ENCODE data around the gene ZNF688.
A peak's percentile ranks its signal among the peaks of the same experiment; 100 is the strongest.
"Not testable (repeated sequence)": the region's sequence is repeated elsewhere in the genome, so short reads cannot be mapped to it uniquely, and the experiment has no call there.

Gene ZNF688

DNA sequence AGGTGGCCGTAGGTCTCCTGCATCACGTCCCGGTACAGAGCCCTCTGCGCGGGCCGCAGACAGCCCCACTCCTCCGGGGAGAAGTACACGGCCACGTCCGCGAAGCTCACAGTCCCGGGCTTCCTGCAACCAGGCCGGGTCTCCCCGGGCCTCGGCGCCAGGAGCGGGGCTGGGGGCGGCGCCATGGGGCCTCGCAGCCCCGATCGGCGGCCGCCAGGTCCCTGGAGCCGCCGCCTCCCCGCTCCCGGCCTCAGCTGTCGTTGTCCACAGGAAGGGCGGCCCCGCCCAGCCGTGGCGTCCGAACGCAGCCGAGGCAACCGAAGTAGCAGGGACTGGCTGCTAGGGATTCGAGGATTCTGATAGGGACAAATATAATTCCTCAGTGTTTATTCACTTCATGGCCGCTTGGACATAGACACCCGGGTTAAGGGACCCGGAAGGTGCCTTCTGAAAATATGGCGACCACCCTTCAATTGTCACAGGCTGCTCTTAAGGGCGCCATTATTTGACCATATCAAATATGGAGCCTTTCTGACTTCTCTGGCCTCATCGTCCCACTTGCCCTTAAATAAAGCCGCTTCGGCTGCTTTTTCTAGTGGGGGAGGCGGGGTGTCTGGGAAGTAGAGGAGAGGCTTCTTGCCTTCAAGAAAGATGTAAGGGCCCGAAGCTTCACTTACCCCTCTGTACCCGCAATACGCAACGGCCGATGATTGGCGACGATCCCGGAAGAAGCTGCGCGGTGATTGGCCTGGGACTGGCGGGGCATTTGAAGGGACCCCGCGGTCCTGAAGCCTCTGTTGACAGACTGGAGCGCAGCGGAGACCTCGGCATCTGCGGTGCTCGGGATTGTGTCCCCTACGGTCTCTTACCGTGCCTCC lies at the start of gene ZNF688:
ZNF688 (minus strand) TSS at position 270 of the 878 bp plus-strand sequence; CDS start at position 185, 85 bp downstream.
- peak; percentile 99 for DNase-seq

DNA sequence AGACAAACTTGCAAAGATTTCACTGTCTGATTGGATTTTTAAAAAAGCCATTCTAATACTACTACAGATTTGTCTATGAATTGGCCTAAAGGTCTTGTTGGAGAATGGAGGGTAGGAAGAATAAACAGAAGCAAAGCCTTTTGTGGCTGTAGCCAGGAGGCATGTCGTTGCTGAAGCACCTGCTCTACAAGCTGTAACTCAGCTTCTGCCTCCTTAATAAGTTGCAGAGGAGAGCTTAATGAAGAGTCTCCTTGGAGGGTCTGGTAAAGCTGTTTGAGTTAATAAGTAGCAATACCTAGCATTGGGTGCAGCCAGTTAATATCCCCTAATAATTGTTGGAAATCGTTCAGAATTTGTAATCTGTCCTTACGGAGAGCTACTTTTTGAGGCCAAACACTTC lies 48.7 kb upstream of the ZNF688 start:
- DNase-seq: no peak

DNA sequence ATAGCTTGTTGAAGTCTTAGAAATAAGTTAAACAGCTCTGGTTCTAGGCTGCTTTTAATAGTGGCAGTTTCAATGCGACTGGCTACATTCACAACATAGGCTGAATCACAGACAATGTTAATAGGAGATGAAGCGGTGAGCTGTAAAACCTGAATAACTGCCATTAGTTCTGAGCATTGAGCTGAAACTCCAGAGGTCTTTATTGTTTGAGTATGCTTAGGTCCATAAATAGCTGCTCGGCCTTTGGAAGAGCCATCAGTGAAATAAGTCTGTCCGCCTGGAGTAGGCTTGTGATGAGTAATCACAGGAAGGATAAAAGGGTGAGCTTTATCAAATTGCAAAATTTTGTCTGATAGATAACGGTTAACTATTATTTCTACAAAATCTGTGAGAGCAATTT lies 48.1 kb upstream of the ZNF688 start:
- no peak for DNase-seq

DNA sequence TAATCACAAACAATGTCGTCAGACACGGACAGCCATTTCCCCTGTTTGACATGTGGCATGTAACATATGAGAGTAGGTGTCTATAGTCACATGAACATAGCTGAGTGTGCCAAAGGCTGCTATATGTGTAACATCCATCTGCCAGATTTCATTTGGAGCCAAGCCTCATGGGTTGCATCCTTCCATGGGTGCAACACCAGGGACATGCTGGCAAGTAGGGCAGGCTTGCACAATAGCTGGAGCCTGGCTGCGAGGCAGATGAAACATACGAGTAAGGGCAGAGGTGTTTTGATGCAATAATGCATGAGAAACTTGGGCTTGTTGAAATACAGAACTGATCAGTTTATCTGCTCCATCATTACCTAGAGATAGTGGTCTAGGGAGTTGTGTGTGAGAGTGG lies 47.7 kb upstream of the ZNF688 start:
- DNase-seq: no peak

DNA sequence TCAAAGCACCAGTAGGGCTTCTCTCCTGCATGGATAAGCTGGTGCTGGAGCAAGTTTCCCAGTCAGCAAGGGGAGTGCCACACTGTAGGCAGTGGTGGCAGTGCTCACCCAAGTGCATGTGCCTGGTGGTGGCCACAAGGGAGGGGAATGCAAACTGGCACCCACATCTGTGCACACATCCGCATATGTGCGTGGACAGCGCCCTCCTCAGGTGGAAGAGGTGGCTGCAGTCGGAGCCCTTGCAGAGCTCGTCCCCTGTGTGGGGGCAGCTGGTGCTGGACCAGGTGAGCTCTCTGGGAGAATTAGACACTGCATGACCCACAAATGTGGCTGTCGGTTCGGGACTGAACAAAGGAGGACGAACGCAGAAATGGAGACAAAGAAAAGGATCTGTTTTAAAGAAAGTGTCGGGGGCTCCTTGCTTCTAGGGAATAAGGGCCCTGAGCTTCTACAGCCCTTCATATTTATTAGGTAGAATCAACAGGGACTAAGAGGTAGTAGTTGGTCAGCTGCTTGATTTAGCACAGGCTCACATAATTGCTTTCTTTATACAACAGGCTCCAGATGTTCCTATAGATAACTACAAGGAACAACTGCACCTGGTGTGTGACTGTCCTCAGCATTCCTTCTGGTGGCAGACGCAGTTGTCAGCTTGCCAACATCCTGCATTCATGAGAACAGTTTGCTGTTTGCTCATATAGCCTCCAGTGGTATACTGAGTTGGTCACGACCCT lies 44.0 kb upstream of the ZNF688 start:
- DNase-seq: peak; percentile 67

DNA sequence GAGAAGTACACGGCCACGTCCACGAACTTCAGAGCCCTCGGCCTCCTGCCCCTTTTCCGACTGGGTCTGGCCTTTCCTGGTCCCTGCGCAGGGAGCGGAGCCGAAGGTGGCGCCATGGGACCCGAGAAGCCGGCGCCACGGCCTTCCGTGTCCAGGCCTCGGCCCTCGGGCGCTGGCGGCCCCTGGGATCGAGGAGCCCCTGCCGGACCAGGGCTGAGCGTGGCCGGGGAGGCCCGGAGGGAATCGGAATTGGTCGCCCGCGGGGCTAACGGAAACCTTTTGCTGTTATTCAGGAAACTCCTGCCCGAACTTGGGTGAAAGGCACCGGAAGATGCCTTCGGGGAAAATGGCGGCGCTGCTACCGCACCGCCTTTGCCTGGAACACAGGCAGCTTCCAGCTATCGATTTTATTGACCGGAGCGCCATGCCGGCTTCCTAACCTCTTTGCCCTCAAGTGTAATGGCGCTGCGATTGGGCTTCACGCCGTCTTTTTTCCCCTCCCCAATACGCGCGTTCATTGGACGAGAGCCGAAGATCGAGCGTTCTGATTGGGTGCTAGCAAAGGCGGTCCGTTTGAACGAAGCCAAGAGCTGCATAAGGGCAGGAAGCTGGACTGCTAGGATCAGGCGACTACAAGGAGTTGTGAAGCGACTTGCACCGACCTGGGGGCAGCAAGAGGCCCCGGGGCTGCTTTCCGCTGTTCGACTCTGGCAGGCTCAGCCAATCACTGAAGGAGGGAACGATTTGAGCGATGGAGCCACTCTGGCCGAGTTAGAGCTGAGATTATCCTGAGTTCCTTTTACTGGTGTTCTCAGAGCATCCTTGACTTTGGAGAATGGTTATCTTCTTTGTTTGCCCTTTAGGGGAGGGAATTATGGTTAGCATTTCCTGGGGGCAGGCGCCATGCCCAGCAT lies 38.7 kb upstream of the ZNF688 start, which contains the start of gene ZNF689:
ZNF689 (minus strand) TSS at position 464 of the 914 bp plus-strand sequence; CDS start at position 116, 348 bp downstream.
- DNase-seq: peak; percentile 99

DNA sequence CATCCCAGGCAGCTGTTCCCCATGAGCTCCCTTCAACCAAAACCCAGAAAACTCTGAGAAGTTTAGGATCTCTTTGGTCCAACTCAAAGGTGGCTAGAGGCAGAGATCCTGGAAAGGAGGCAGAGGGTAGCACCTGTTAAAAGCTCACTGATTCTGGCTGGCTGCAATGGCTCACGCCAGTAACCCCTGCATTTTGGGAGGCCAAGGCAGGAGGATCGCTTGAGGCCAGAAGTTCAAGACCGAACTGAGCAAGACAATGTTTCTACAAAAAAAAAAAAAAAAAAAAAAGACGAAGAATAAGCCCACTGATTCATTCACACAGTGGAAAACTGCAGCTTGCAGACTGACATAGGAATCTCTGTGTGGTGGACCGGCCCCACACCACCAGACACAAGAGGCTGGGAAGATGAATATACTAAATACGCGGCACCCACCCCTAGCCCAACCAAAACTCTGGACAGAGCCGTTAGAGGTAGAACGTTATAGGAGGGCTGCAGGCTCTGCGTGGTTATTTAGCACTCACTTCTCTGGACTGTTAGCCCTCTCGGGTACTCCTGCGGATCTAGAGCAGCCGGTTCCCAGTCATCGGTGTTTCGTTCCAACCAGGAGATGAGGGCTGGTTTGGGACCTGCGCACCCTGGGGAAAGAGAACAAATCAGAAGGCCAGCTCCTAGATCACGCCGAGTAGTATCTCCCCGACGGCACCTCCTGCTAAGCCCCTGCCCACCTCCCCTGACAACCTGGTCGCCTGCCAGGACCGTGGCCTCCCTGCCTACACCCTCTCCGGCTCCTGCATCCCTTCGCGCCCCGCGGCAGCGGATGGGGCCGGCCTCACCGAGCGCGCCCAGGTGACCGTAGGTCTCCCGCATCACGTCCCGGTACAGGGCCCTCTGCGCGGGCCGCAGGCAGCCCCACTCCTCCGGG lies 37.8 kb upstream of the ZNF688 start:
- peak; percentile 75 for DNase-seq

DNA sequence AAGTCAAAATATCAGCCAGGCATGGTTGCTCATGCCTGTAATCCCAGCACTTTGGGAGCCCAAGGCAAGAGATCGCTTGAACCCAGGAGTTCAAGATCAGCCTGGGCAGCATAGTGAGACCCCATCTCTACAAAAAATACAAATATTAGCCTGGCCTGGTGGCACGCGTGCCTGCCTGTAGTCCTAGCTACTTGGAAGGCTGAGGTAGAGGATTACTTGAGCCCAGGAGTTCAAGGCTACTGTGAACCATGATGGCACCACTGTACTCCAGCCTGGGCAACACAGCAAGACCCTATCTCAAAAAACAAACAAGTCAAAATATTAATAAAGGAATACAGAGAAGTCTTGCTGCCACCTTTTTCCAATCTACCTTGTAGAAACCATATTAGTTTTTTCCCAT lies 34.5 kb upstream of the ZNF688 start:
- no peak for DNase-seq

DNA sequence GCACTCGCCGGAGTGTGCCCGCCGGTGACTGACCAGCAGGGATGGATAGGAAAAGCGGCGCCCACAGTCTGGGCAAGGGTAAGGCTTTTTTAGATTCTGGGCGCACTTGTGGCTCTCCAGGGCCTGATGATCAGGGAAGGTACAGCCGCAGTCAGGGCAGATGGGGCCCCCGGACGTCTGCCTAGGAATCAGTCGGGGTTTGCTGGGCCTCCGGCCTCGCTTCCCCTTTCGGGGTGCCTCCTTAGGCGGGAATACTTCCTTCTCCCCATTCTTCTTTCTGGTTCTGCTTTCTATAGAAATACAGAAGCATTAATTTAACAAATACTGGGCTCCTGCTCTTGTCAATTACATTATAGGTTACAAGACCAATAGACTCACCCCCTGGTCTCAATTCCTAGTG lies 33.6 kb upstream of the ZNF688 start:
- no peak for DNase-seq

DNA sequence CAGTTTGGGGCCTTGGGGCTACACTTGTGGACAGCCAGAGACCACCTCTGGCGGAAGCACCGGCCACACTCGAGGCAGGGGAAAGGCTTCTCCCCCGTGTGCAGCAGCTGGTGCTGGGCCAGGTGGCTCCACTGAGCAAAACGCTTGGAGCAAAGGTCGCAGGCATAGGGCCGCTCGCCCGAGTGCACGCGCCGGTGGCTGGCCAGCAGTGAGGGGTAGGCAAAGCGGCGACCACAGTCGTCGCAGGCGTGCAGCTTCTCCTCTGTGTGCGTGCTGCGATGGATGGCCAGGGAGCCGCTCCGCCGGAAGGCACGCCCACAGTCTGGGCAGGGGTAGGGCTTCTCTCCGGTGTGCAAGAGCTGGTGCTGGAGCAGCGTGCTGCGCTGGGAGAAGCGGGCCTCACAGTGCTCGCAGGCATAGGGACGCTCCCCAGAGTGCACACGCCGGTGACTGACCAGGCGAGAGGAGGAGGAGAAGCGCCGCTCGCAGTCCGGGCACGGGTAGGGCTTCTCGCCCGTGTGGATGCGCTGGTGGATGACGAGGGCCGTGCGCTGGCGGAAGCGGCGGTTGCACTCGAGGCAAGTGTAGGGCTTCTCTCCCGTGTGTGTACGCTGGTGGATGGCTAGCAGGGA lies 32.9 kb upstream of the ZNF688 start:
- no peak for DNase-seq

DNA sequence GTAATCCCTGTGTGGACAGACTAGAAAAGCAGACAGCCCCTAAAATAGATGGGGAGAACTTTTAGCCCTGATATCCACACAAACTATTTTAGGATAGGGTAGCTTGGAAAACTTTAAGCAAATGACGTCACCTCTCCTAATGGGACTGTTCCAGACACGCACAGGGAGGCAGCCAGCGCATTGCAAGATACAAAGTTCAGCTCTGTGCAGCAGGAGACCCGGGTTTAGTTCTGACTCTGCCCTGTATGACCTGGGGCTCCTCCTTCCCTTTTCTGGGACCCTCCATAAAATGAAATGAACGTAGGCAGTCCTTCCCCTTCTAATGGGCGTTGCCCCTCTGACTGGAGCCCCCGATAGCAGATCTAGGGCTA lies 32.4 kb upstream of the ZNF688 start:
- no peak for DNase-seq

DNA sequence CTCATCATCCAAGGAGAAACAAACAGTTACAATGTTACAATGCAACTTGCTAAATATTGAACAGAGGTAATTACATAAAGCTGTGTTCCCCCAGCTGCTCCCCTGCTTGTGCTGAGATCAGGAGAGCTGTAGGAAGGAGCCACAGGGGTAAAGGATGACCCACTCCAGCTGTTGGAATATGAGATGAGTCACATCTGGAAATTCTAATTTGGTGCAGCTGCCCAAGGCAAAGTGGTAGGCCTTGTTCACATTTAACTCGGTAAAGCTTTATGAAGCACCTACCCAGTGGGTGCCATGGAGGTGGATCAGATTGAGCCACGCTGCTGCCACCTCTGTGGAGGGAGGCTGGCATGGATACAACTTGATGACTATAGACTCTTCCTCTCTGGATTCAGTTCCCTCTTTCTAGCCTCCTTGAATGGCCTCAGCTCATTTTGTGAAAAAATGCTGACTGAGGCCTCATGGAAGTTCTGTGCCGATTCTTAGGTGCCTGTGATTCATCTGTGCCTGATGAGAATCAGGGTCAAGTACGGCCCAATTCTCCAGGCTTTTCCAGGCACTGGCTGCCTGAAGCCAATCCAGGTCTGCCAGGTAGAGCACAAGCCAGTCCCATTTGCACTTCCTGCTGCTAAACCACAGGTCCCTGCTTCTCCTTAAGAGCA lies 31.2 kb upstream of the ZNF688 start:
- no peak for DNase-seq

DNA sequence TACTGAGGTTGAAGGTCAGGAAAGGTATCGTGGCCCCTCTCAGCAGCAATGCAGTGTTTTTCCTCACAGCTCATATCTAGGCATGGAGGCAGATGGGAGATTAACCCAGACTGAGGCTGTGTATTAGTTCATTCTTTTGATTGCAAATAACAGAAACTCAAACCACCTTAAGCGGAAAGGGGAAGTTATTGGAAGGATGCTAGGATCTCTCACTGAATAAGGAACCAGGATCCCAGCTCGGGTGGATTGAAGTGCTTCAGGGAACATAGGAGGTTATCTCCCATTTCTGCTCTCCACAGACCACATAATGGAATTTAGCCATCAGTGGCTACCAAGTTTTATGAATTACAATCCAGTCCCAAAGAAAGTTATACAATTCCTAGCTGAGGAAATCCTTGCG lies 30.5 kb upstream of the ZNF688 start:
- DNase-seq: peak; percentile 47

DNA sequence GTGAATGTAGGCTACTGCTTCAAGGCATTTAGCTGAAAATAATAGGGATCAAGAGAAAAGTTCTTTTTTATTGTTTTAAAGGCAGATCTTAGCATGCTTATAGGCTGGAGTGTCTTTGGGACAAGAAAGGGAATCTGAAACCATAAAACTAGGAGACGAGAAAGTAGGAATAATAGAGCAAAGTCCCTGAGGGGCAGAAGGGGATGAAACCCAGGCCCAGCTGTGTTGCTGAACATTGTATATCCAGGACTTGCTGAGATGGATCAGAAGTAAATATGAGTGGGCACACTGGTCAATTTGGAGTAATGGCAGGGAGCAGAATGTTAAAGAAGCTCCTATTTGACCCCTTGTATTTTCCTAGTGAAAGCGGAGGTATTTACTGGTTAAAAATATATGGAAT lies 29.4 kb upstream of the ZNF688 start:
- no peak for DNase-seq

DNA sequence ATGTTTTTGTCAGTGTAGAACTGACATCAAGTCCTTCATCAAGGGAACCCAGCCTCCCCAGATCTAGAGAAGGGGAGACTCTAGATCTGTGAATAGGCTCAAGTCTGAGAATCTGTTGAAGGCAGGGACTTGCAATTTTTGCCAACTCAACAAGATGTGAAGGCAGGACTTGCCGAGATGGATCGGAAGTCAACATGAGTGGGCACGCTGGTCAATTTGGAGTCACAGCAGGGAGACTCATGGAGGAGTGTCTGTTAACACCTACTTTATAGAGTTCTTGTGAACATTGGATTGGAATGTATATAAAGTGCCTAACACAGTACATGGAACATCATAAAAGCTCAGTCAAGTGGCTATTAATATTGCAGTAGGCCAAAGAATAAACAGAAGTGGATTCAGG lies 28.7 kb upstream of the ZNF688 start:
- DNase-seq: no peak

DNA sequence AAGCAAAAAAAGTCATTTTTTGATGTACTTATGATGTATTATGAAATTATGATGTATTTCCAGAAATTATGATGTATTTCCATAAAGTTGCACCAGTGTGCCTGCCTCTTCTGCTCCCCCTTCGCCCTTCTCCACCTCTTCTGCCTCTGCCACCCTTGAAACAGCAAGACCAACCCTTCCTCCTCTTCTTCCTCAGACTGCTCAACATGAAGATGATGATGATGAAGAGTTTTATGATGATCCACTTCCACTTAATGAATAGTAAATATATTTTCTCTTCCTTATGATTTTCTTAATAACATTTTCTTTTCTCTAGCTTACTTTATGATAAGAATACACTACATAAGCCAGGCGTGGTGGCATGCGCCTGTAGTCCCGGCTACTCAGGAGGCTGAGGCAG lies 21.4 kb upstream of the ZNF688 start:
- no peak for DNase-seq

DNA sequence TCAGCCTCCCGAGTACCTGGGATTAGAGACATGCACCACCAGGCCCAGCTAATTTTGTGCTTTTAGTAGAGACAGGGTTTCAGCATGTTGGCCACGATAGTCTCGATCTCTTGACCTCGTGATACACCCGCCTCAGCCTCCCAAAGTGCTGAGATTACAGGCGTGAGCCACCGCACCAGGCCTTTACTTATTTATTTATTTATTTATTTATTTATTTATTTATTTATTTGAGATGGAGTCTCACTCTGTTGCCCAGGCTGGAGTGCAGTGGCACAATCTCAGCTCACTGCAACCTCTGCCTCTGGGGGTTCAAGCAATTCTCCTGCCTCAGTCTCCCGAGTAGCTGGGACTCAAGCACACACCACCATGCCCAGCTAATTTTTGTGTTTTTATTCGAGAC lies 19.4 kb upstream of the ZNF688 start:
- DNase-seq: not testable (repeated sequence)

DNA sequence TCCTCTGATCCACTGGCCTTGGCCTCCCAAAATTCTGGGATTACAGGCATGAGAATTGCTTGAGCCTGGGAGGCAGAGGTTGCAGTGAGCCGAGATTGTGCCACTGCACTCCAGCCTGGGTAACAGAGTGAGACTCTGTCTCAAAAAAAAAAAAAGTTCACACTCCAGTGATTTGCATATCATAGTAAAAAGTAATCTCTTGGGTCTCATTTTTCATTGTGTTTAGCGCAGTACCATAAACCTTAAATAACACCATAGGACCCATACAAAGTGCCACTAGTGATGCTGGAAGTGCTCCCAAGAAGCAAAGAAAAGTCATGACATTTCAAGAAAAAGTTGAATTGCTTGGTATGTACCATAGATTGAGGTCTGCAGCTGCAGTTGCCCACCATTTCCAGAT lies 18.1 kb upstream of the ZNF688 start:
- DNase-seq: not testable (repeated sequence)

DNA sequence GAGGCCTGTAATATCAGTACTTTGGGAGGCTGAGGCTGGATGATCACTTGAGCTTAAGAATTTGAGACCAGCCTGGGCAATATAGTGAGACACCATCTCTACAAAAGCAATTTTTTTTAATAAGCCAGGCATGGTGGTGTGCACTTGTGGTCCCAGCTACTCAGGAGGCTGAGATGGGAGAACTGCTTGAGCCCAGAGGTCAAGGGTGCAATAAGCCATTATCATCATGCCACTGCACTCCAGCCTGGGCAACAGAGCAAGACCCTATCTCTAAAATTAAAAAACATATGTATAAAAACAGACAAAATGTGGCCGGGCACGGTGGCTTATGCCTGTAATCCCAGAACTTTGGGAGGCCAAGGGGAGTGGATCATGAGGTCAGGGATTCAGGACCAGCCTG lies 17.1 kb upstream of the ZNF688 start:
- no peak for DNase-seq

DNA sequence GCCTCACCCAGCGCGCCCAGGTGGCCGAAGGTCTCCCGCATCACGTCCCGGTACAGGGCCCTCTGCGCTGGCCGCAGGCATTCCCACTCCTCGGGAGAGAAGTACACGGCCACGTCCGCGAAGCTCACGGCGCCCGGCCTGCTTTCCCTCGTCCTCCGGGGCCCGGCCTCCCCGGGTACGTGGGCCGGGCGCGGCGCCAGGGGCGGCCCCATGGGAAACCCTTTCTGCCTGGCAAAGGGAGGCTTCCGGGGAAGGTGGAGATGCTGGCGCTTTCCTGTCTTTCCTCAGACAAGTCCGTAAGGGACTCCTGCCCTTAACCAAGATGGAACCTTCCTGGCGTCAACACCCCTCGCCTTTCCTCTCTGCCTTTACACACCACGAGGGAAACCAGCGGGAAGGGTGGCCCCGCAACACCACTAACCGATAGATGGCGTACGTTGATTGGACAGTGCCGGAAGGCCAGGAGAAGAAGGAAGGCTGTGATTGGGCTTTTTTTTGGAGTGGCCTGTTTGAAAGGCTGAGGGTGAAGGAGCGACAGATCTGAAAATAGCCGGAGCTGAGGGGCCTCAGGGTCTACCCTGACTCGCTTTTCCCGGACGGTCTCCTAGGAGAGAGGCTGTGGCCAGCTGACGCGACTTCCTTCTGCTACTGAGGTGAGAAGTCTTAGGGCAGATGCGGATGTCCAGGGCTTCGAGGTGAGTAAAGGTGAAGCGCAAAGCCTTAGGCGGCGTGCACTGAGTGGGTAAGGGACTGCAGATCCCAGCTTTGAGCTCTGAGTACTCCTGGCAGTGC lies 14.1 kb upstream of the ZNF688 start, which contains the start of gene ZNF785:
ZNF785 (minus strand) TSS at position 298 of the 792 bp plus-strand sequence; CDS start at position 212, 86 bp downstream.
- DNase-seq: peak; percentile 99

Data from OCI-M1 (cell line).